ENCODE results near the gene CAPZA3. TPM values are rescaled to one million over a fixed set of nuclear protein-coding genes. Genes with fewer than 3 reads are reported as not detected.

Gene CAPZA3
- total RNA-seq, 4 donors from 2014 or later, result not detected

DNA sequence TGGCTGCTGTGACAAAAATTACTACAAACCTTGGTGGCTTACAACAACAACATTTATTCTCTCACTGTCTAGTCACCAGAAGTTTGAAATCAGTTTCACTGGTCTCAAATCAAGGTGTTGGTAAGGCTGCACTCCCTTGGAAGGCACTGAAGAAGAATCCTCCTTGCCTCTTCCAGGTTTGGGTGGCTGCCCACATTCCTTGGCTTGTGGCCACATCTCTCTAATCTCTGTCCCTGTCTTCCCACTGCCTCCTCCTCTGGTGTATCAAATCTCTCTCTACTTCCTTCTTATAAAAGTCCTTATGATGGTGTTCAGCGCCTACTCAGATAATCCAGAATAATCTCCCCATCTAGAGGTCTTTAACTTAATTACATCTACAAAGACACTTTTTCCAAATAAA lies 31.1 kb upstream of the CAPZA3 start:
- no peaks in the 10 kb centered on the region for H3K4me1 ChIP-seq
- TF ChIP-seq POLR2A (IDR thresholded peaks at IDR 0.05) (no peak), POLR2AphosphoS5 (IDR thresholded peaks at IDR 0.05) (no peak), EP300 (IDR thresholded peaks at IDR 0.05; ENCODE audit: low read depth) (no peak)
- TF ChIP-seq, protein P1, sequence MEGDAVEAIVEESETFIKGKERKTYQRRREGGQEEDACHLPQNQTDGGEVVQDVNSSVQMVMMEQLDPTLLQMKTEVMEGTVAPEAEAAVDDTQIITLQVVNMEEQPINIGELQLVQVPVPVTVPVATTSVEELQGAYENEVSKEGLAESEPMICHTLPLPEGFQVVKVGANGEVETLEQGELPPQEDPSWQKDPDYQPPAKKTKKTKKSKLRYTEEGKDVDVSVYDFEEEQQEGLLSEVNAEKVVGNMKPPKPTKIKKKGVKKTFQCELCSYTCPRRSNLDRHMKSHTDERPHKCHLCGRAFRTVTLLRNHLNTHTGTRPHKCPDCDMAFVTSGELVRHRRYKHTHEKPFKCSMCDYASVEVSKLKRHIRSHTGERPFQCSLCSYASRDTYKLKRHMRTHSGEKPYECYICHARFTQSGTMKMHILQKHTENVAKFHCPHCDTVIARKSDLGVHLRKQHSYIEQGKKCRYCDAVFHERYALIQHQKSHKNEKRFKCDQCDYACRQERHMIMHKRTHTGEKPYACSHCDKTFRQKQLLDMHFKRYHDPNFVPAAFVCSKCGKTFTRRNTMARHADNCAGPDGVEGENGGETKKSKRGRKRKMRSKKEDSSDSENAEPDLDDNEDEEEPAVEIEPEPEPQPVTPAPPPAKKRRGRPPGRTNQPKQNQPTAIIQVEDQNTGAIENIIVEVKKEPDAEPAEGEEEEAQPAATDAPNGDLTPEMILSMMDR (IDR thresholded peaks at IDR 0.05), result no peak
- H3K9me3 ChIP-seq, result peaks cover 0 to 7% of the 10 kb centered on the region in 2 donors
- intact Hi-C loops (cut with DNase I; ENCODE audit: low total_unique reads) (no loop called here), in situ Hi-C loops (cut with MboI; ENCODE audit: low pct_ligation_motif_present in 1 of 4, low pct_unique_long_range_greater_than_20kb in 1 of 4, low sequenced_read_pairs in 3 of 4) (no loop called here)
- H3K27me3 ChIP-seq, result no peaks in the 10 kb centered on the region
- no peak overlapping the region for H3K4me3 ChIP-seq
- no peaks in the 10 kb centered on the region for H3K36me3 ChIP-seq
- 100% methylated on average over 1 of the region's 1 CpG for WGBS, 2 donors (ENCODE audit: low coverage in 1 of 2)
- no peak for DNase-seq
- no peak overlapping the region for H3K27ac ChIP-seq

DNA sequence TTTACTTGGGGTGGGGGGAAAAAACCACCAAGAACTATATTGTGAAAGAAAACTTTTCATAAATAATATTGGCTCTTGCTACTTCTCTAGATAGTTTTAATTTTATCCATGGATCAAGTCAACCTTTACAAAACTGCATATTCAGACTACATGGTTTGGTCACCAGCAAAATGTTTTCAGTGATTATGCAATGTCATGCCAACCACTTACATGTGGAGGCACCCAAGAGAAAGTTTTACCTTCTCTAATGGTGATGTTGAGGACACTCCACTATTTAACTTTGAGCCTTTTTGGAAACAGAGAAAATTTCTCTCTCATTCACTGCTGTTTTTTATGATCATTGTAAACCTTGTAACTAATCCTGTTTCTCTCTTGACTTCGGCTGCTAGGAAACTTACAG lies 21.7 kb upstream of the CAPZA3 start:
- Histone ChIP-seq H3K4me3 (no peak overlapping the region), H3K4me1 (no peaks in the 10 kb centered on the region), H3K27me3 (no peaks in the 10 kb centered on the region), H3K27ac (no peak overlapping the region), H3K9me3 (no peaks in the 10 kb centered on the region), H3K36me3 (no peaks in the 10 kb centered on the region)
- in situ Hi-C loops (cut with MboI; ENCODE audit: low pct_ligation_motif_present in 1 of 4, low pct_unique_long_range_greater_than_20kb in 1 of 4, low sequenced_read_pairs in 3 of 4) (no loop called here), intact Hi-C loops (cut with DNase I; ENCODE audit: low total_unique reads) (no loop called here)
- 51 to 55% methylated on average over 1 of the region's 1 CpG for WGBS, 2 donors (ENCODE audit: low coverage in 1 of 2)
- no peak for TF ChIP-seq POLR2AphosphoS5 (IDR thresholded peaks at IDR 0.05)
- TF ChIP-seq EP300 (IDR thresholded peaks at IDR 0.05; ENCODE audit: low read depth), result no peak
- no peak for DNase-seq

DNA sequence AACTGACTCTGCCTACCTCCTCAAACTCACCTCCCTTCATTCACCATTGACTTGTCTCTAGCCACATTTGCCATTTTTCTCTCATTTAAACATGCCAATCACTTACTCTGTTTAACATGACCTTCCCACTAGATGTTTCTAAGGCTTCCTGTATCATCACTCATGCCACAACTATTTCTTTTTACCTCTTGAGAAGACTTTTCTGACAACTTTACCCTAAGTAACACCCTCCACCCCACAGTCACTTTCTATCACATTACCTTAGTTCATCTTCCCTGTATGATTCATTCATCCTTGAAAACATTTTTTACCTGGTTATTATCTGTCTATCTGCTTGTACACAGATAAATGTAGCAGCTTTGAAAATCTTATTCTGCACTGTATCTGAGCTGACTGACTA lies 19.5 kb upstream of the CAPZA3 start:
- Histone ChIP-seq H3K27me3 (no peaks in the 10 kb centered on the region), H3K9me3 (no peaks in the 10 kb centered on the region), H3K27ac (no peak overlapping the region), H3K4me1 (no peaks in the 10 kb centered on the region), H3K4me3 (no peak overlapping the region), H3K36me3 (no peaks in the 10 kb centered on the region)
- TF ChIP-seq POLR2AphosphoS5 (IDR thresholded peaks at IDR 0.05), result no peak
- TF ChIP-seq EP300 (IDR thresholded peaks at IDR 0.05; ENCODE audit: low read depth), result no peak
- TF ChIP-seq, protein P1 (IDR thresholded peaks at IDR 0.05), result no peak
- TF ChIP-seq POLR2A (IDR thresholded peaks at IDR 0.05), result no peak
- intact Hi-C loops (cut with DNase I; ENCODE audit: low total_unique reads), result no loop called here
- no peak for DNase-seq
- in situ Hi-C loops (cut with MboI; ENCODE audit: low pct_ligation_motif_present in 1 of 4, low pct_unique_long_range_greater_than_20kb in 1 of 4, low sequenced_read_pairs in 3 of 4), result no loop called here

DNA sequence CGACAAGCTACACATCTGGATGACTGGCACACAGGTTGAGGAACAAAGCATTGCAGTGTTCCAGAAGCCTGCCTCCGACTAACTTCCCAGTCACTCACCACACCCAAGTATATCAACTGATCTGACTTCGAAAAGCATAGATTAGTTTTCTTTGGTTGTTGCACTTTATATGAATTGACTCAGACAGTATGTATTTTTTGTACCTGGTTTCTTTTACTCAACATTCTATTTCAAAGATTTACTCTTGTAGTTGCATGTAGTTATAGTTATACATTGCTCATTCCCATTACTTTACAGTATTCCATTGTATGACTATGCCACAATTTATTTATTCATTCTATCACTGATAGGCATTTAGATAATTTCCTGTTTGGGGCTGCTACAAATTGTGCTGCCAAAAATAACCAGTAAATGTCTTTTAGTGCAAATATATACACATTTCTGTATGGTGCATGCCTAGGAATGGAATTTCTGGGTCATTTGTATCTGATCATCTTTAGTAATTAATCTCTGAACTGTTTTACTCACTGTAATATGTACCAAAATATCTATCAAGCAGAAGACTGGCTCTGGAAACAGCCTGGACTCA lies 17.9 kb upstream of the CAPZA3 start:
- intact Hi-C loops (cut with DNase I; ENCODE audit: low total_unique reads), result no loop called here
- no peaks in the 10 kb centered on the region for H3K4me1 ChIP-seq
- H3K4me3 ChIP-seq, result no peak overlapping the region
- no peaks in the 10 kb centered on the region for H3K27me3 ChIP-seq
- in situ Hi-C loops (cut with MboI; ENCODE audit: low pct_ligation_motif_present in 1 of 4, low pct_unique_long_range_greater_than_20kb in 1 of 4, low sequenced_read_pairs in 3 of 4), result no loop called here
- no peak for DNase-seq
- TF ChIP-seq, protein P1 (IDR thresholded peaks at IDR 0.05), result no peak
- TF ChIP-seq POLR2A (IDR thresholded peaks at IDR 0.05) (no peak), POLR2AphosphoS5 (IDR thresholded peaks at IDR 0.05) (no peak), EP300 (IDR thresholded peaks at IDR 0.05; ENCODE audit: low read depth) (no peak)
- H3K9me3 ChIP-seq, result no peaks in the 10 kb centered on the region
- H3K27ac ChIP-seq, result no peak overlapping the region
- no peaks in the 10 kb centered on the region for H3K36me3 ChIP-seq
- 49 to 59% methylated on average over 3 of the region's 3 CpGs for WGBS, 2 donors (ENCODE audit: low coverage in 1 of 2)

DNA sequence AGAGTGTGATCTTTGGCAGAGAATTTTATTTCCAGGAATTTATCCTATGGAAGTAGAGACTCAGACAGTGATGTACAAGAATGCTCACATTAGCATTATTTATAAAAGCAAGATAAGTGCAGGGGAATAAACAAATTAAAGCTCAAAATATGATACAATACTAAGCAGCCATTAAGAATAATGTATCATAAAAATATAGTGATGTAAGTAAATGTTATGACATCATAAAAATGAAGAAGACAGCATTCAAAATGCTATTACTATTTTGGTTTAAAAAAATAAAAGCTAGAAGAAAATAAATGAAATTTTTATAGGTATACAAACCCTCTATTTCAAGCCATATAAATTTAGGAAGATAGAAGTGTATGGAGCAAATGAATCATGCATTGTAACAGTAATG lies 17.2 kb upstream of the CAPZA3 start:
- Histone ChIP-seq H3K9me3 (no peaks in the 10 kb centered on the region), H3K4me1 (no peaks in the 10 kb centered on the region), H3K27ac (no peak overlapping the region), H3K4me3 (no peak overlapping the region), H3K27me3 (no peaks in the 10 kb centered on the region), H3K36me3 (no peaks in the 10 kb centered on the region)
- DNase-seq, result no peak
- intact Hi-C loops (cut with DNase I; ENCODE audit: low total_unique reads) (no loop called here), in situ Hi-C loops (cut with MboI; ENCODE audit: low pct_ligation_motif_present in 1 of 4, low pct_unique_long_range_greater_than_20kb in 1 of 4, low sequenced_read_pairs in 3 of 4) (no loop called here)
- TF ChIP-seq EP300 (IDR thresholded peaks at IDR 0.05; ENCODE audit: low read depth) (no peak), POLR2AphosphoS5 (IDR thresholded peaks at IDR 0.05) (no peak), POLR2A (IDR thresholded peaks at IDR 0.05) (no peak)
- TF ChIP-seq, protein P1 (IDR thresholded peaks at IDR 0.05), result no peak

All from transverse colon (tissue), 4 donors.